ENCODE results near the gene ZNF638.

The ZNF638 gene

DNA sequence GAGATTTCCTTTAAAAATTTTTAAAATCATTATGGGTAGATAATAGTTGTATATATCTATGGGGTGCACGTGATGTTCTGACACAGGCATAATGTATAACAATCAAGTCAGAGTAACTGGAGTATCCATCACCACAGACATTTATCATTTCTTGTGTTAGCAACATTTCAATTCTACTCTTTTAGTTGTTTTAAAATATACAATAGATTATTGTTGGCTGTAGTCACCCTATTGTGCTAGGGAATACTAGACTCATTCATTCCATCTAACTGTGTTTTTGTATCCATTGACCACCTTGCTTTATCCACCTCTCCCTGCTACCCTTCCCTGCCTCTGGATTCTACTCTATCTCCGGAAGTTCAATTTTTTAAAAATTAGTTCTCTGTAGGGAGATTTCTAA lies 152.8 kb downstream of the ZNF638 start:
- Mint-ChIP-seq H3K9me3 (no peaks in the 10 kb centered on the region), H3K4me3 (no peak overlapping the region), H3K36me3 (ENCODE audit: low read depth) (no peaks in the 10 kb centered on the region), H3K27me3 (ENCODE audit: low read depth) (no peaks in the 10 kb centered on the region), H3K27ac (no peak overlapping the region), H3K4me1 (ENCODE audit: low read depth) (no peaks in the 10 kb centered on the region)
- DNase-seq (ENCODE audit: low spot score) = no peak

Data from T-helper 2 cell treated with Interferon-gamma antibody and Interleukin-4, amounts not matched to agents 5 μg/mL and 100 μg/mL, for 36 hours (primary cell).